Neuronal stem cell (in vitro differentiated cells): Measurements from ENCODE around the gene ACBD6.

Experiments used
- DNase-seq: peaks from one replicate; pipeline ENCODE4 v3.0.0-alpha.2; 2013; ENCODE audit warnings: low spot score
- H2AFZ ChIP-seq: one replicate; pipeline ENCODE4 v1.6.1; 2013; ENCODE audit warnings: mild to moderate bottlenecking, low read length, inconsistent platforms
- H2AK5ac ChIP-seq: 2 replicates; pipeline ENCODE4 v1.6.1; 2013; ENCODE audit warnings: low read depth, mild to moderate bottlenecking, inconsistent platforms, low read length, moderate library complexity, mixed read lengths
- H2BK120ac ChIP-seq: 2 replicates; pipeline ENCODE4 v1.6.1; 2013; ENCODE audit warnings: low read depth, mild to moderate bottlenecking, inconsistent platforms, low read length, moderate library complexity, mixed read lengths
- H2BK12ac ChIP-seq: one replicate; pipeline ENCODE4 v1.6.1; 2013; ENCODE audit warnings: low read length, inconsistent platforms
- H2BK15ac ChIP-seq: 2 replicates; pipeline ENCODE4 v1.6.1; 2013; ENCODE audit warnings: mild to moderate bottlenecking, low read length, inconsistent platforms, mixed read lengths
- H2BK5ac ChIP-seq: one replicate; pipeline ENCODE4 v1.6.1; 2013; ENCODE audit warnings: inconsistent platforms, mild to moderate bottlenecking, low read length, moderate library complexity
- H3K14ac ChIP-seq: one replicate; pipeline ENCODE4 v1.6.1; 2013; ENCODE audit warnings: low read length, inconsistent platforms
- H3K18ac ChIP-seq: 2 replicates; pipeline ENCODE4 v1.6.1; 2013; ENCODE audit warnings: low read length, inconsistent platforms
- H3K23ac ChIP-seq: 2 replicates; pipeline ENCODE4 v1.6.1; 2013; ENCODE audit warnings: low read depth, mild to moderate bottlenecking, mixed read lengths, low read length, inconsistent platforms; ENCODE audit not compliant: poor library complexity
- H3K27ac ChIP-seq: replicated peaks from 3 replicates; pipeline ENCODE4 v1.5.1; 2013; ENCODE audit warnings: low read length, inconsistent platforms
- H3K27me3 ChIP-seq, 3 experiments: 2 replicates each; pipeline ENCODE4 v1.6.1; 2013; ENCODE audit warnings: low read length in 3 of 3, mild to moderate bottlenecking in 2 of 3, inconsistent platforms in 1 of 3, low read depth in 1 of 3, mixed read lengths in 1 of 3, moderate library complexity in 1 of 3; ENCODE audit not compliant: control insufficient read depth in 3 of 3, insufficient read depth in 3 of 3
- H3K36me3 ChIP-seq, 2 donors: replicated peaks in 1 of 2; 2 replicates each; pipeline ENCODE4 v1.6.1; 2013; ENCODE audit warnings: low read length in 2 of 2; ENCODE audit not compliant: control insufficient read depth in 2 of 2, insufficient read depth in 2 of 2
- H3K4ac ChIP-seq: 2 replicates; pipeline ENCODE4 v1.6.1; 2013; ENCODE audit warnings: inconsistent platforms, mild to moderate bottlenecking, low read length, moderate library complexity
- H3K4me1 ChIP-seq, 2 donors: 1 replicate in 1 of 2; 2 replicates in 1 of 2; pipeline ENCODE4 v1.6.1; 2013; ENCODE audit warnings: low read length in 2 of 2, low read depth in 1 of 2; ENCODE audit not compliant: control insufficient read depth in 2 of 2, insufficient read depth in 1 of 2
- H3K4me2 ChIP-seq: one replicate; pipeline ENCODE4 v1.6.1; 2013; ENCODE audit warnings: mild to moderate bottlenecking, low read length, inconsistent platforms; ENCODE audit not compliant: insufficient read depth, poor library complexity, severe bottlenecking
- H3K4me3 ChIP-seq, 2 donors: 2 replicates each; pipeline ENCODE4 v1.5.1; 2013; ENCODE audit warnings: low read length in 2 of 2, mild to moderate bottlenecking in 2 of 2, inconsistent platforms in 1 of 2, moderate library complexity in 1 of 2
- H3K79me1 ChIP-seq: one replicate; pipeline ENCODE4 v1.6.1; 2013; ENCODE audit warnings: low read depth, mild to moderate bottlenecking, inconsistent platforms, low read length, moderate library complexity
- H3K9ac ChIP-seq: one replicate; pipeline ENCODE4 v1.6.1; 2013; ENCODE audit warnings: mild to moderate bottlenecking, low read depth, low read length, inconsistent platforms; ENCODE audit not compliant: poor library complexity
- H3K9me3 ChIP-seq, 2 donors: replicated peaks in 1 of 2; 2 replicates each; pipeline versions ENCODE3 to v1.6.1; 2013; ENCODE audit warnings: low read length in 2 of 2, mild to moderate bottlenecking in 2 of 2, inconsistent platforms in 1 of 2, low read depth in 1 of 2, mixed read lengths in 1 of 2, moderate library complexity in 1 of 2; ENCODE audit not compliant: control insufficient read depth in 2 of 2, insufficient read depth in 1 of 2
- H4K8ac ChIP-seq: one replicate; pipeline ENCODE4 v1.6.1; 2013; ENCODE audit warnings: low read depth, mild to moderate bottlenecking, inconsistent platforms, low read length, moderate library complexity
- H4K91ac ChIP-seq: one replicate; pipeline ENCODE4 v1.6.1; 2013; ENCODE audit warnings: low read length, low read depth, mild to moderate bottlenecking, inconsistent platforms; ENCODE audit not compliant: poor library complexity
- WGBS, 2 donors: extraction: QIAGEN DNeasy Blood & Tissue Kit; methylation state at CpG; one replicate each; pipeline ENCODE4 v1.1.7; 2013; ENCODE audit warnings: missing lambda C conversion rate in 2 of 2, mixed read lengths in 1 of 2; ENCODE audit not compliant: insufficient read length in 2 of 2, insufficient replicate concordance in 1 of 2; ENCODE audit errors: extremely low coverage in 2 of 2; 5-methylcytosine and 5-hydroxymethylcytosine counted together

Gene ACBD6

GRCh38 chr1:180301135-180301742 is 201.1 kb downstream of the ACBD6 start:
- Histone ChIP-seq H3K23ac (no peak overlapping the region), H2BK12ac (no peak overlapping the region), H2BK5ac (no peak overlapping the region), H3K36me3 (no peaks in the 10 kb centered on the region), H3K4me3 (no peak overlapping the region), H3K4ac (no peak overlapping the region), H3K18ac (no peak overlapping the region), H4K91ac (no peak overlapping the region), H2AK5ac (no peak overlapping the region), H4K8ac (no peak overlapping the region), H2BK120ac (no peak overlapping the region), H2AFZ (no peak overlapping the region), H2BK15ac (no peak overlapping the region), H3K9ac (no peak overlapping the region), H3K27me3 (no peaks in the 10 kb centered on the region), H3K4me1 (no peaks in the 10 kb centered on the region), H3K27ac (no peak overlapping the region), H3K14ac (no peak overlapping the region), H3K79me1 (no peaks in the 10 kb centered on the region), H3K9me3 (peaks cover 0 to under 1% of the 10 kb centered on the region in 2 donors), H3K4me2 (no peak overlapping the region)
- no peak for DNase-seq
- no CpG with 5 or more reads among the region's 2 CpGs for WGBS, 2 donors

- H2AK5ac ChIP-seq, result no peak overlapping the region
- H3K27ac ChIP-seq, result no peak overlapping the region
- no peaks in the 10 kb centered on the region for H3K27me3 ChIP-seq
- no peak overlapping the region for H2AFZ ChIP-seq
- H3K79me1 ChIP-seq, result no peaks in the 10 kb centered on the region
- no peak overlapping the region for H3K4me2 ChIP-seq
- no peaks in the 10 kb centered on the region for H3K4me1 ChIP-seq
- H3K9me3 ChIP-seq, result no peaks in the 10 kb centered on the region
- no peak overlapping the region for H3K23ac ChIP-seq
- no CpG with 5 or more reads among the region's 7 CpGs for WGBS, 2 donors
- no peak overlapping the region for H2BK15ac ChIP-seq
- no peak overlapping the region for H4K8ac ChIP-seq
- no peak overlapping the region for H3K14ac ChIP-seq
- no peak overlapping the region for H3K18ac ChIP-seq
- H2BK120ac ChIP-seq, result no peak overlapping the region
- no peak overlapping the region for H3K4ac ChIP-seq
- H2BK12ac ChIP-seq, result no peak overlapping the region
- no peaks in the 10 kb centered on the region for H3K36me3 ChIP-seq
- H2BK5ac ChIP-seq, result no peak overlapping the region
- H3K9ac ChIP-seq, result no peak overlapping the region
- no peak overlapping the region for H4K91ac ChIP-seq
- no peak overlapping the region for H3K4me3 ChIP-seq
- no peak for DNase-seq
Measured at GRCh38 chr1:180299479-180300221, 202.7 kb downstream of the ACBD6 start.

GRCh38 chr1:180295999-180296398 is 206.4 kb downstream of the ACBD6 start:
- no peak for DNase-seq
- H4K91ac ChIP-seq, result no peak overlapping the region
- H2AFZ ChIP-seq, result no peak overlapping the region
- no peak overlapping the region for H2BK120ac ChIP-seq
- H2BK5ac ChIP-seq, result no peak overlapping the region
- H2BK12ac ChIP-seq, result no peak overlapping the region
- no peak overlapping the region for H3K27ac ChIP-seq
- no peak overlapping the region for H3K23ac ChIP-seq
- H3K4me2 ChIP-seq, result no peak overlapping the region
- H2BK15ac ChIP-seq, result no peak overlapping the region
- H3K36me3 ChIP-seq, result no peaks in the 10 kb centered on the region
- H3K14ac ChIP-seq, result no peak overlapping the region
- H3K79me1 ChIP-seq, result no peaks in the 10 kb centered on the region
- no peak overlapping the region for H3K18ac ChIP-seq
- no peak overlapping the region for H3K4ac ChIP-seq
- H3K4me3 ChIP-seq, result no peak overlapping the region
- no peak overlapping the region for H3K9ac ChIP-seq
- H3K27me3 ChIP-seq, result no peaks in the 10 kb centered on the region
- H3K4me1 ChIP-seq, result no peaks in the 10 kb centered on the region
- peaks cover 0 to 4% of the 10 kb centered on the region in 2 donors for H3K9me3 ChIP-seq
- H2AK5ac ChIP-seq, result no peak overlapping the region
- H4K8ac ChIP-seq, result no peak overlapping the region
- no CpG with 5 or more reads among the region's 1 CpG for WGBS, 2 donors

- Histone ChIP-seq H4K91ac (no peak overlapping the region), H3K18ac (no peak overlapping the region), H3K23ac (no peak overlapping the region), H3K36me3 (no peaks in the 10 kb centered on the region), H2BK5ac (no peak overlapping the region), H3K9me3 (peaks cover 0 to 4% of the 10 kb centered on the region in 2 donors), H3K27ac (no peak overlapping the region), H3K4me3 (no peak overlapping the region), H4K8ac (no peak overlapping the region), H3K14ac (no peak overlapping the region), H3K79me1 (no peaks in the 10 kb centered on the region), H2AFZ (no peak overlapping the region), H2BK120ac (no peak overlapping the region), H2BK12ac (no peak overlapping the region), H3K27me3 (no peaks in the 10 kb centered on the region), H2BK15ac (no peak overlapping the region), H3K9ac (no peak overlapping the region), H3K4ac (no peak overlapping the region), H3K4me2 (no peak overlapping the region), H3K4me1 (no peaks in the 10 kb centered on the region), H2AK5ac (no peak overlapping the region)
- no CpG with 5 or more reads among the region's 2 CpGs for WGBS, 2 donors
- no peak for DNase-seq
Measured at GRCh38 chr1:180294711-180295110, 207.7 kb downstream of the ACBD6 start.
